GM18499 (cell line): Measurements from ENCODE around the gene HMBS.
"Not testable (repeated sequence)": the region's sequence is repeated elsewhere in the genome, so short reads cannot be mapped to it uniquely, and the experiment has no call there.

Experiments
- ATAC-seq: cut with Tn5 transposase; IDR thresholded peaks from one replicate; pipeline ENCODE4 v1.9.1; 2021; ENCODE audit warnings: moderate number of reproducible peaks; ENCODE audit not compliant: insufficient read depth, unreplicated experiment

HMBS gene

GRCh38 chr11:119116601-119117000 lies 31.9 kb downstream of the HMBS start:
- ATAC-seq, result no peak

GRCh38 chr11:119117004-119117706 lies 32.5 kb downstream of the HMBS start:
- no peak for ATAC-seq

GRCh38 chr11:119118227-119118626 lies 33.5 kb downstream of the HMBS start:
- ATAC-seq, result no peak

GRCh38 chr11:119118946-119119345 lies 34.3 kb downstream of the HMBS start:
- ATAC-seq, result no peak

- no peak for ATAC-seq
These were observed 35.9 kb downstream of the HMBS start for GRCh38 chr11:119120639-119121007.

GRCh38 chr11:119121008-119121810 lies 36.5 kb downstream of the HMBS start, which contains the start of gene HINFP:
HINFP (plus strand) TSS chr11:119121580; CDS start chr11:119126945, 5,365 bp downstream.
- peak; percentile 92 for ATAC-seq

- peak; percentile 2 for ATAC-seq
These were observed 37.1 kb downstream of the HMBS start for GRCh38 chr11:119121811-119122124.

- ATAC-seq, result no peak
These were observed 41.1 kb downstream of the HMBS start for GRCh38 chr11:119125821-119126220.

- no peak for ATAC-seq
These were observed 42.1 kb downstream of the HMBS start for GRCh38 chr11:119126675-119127268.

- ATAC-seq, result no peak
These were observed 46.0 kb downstream of the HMBS start for GRCh38 chr11:119130662-119131061.

GRCh38 chr11:119134389-119134978 lies 49.8 kb downstream of the HMBS start:
- no peak for ATAC-seq

- ATAC-seq, result not testable (repeated sequence)
These were observed 54.6 kb downstream of the HMBS start for GRCh38 chr11:119139276-119139675.
